HepG2 (cell line): Measurements from ENCODE around the gene FANCM.

ENCODE experiments used
- CEBPB ChIP-seq: IDR thresholded peaks from 2 replicates; pipeline ENCODE4 v1.6.1; 2011; ENCODE audit warnings: low read depth, low read length, improper control_type of control experiment, borderline replicate concordance
- FOXK1 ChIP-seq: sonication (generic); formaldehyde crosslinking; IDR thresholded peaks from 2 replicates; pipeline ENCODE4 v1.4.0; 2020; ENCODE audit warnings: low read depth, missing genetic modification reagents, borderline replicate concordance
- KAT7 ChIP-seq: IDR thresholded peaks from 2 replicates; pipeline ENCODE4 v1.6.1; 2018; ENCODE audit warnings: borderline replicate concordance, missing compliant biosample characterization
- POLR2A ChIP-seq, 2 experiments: IDR thresholded peaks; 2 replicates each; pipeline ENCODE4 v1.6.1; 2011; ENCODE audit warnings: low read depth in 2 of 2, low read length in 2 of 2, mild to moderate bottlenecking in 1 of 2, moderate library complexity in 1 of 2; ENCODE audit not compliant: insufficient read depth in 1 of 2
- ZNF138 ChIP-seq: sonication (generic); formaldehyde crosslinking; IDR thresholded peaks from 2 replicates; pipeline ENCODE4 v1.5.0; 2020; ENCODE audit warnings: mild to moderate bottlenecking, low read depth, missing genetic modification reagents
- ZNF24 ChIP-seq: fragments of 450-650 bp; IDR thresholded peaks from 2 replicates; pipeline ENCODE4 v1.6.1; 2017; ENCODE audit warnings: antibody characterized with exemption, mild to moderate bottlenecking
- ZNF510 ChIP-seq: sonication (generic); formaldehyde crosslinking; IDR thresholded peaks from 2 replicates; pipeline ENCODE4 v1.4.0; 2020; ENCODE audit warnings: low read depth, mild to moderate bottlenecking, missing genetic modification reagents
- ZNF790 ChIP-seq: sonication (generic); formaldehyde crosslinking; IDR thresholded peaks from 2 replicates; pipeline ENCODE4 v1.8.0; 2022; ENCODE audit warnings: missing genetic modification reagents, mild to moderate bottlenecking, borderline replicate concordance
- TF ChIP-seq, protein P1 (sequence below): sonication (generic); formaldehyde crosslinking; IDR thresholded peaks from 2 replicates; pipeline ENCODE4 v1.5.0; 2020; ENCODE audit warnings: mild to moderate bottlenecking, missing genetic modification reagents, moderate library complexity

DNA sequence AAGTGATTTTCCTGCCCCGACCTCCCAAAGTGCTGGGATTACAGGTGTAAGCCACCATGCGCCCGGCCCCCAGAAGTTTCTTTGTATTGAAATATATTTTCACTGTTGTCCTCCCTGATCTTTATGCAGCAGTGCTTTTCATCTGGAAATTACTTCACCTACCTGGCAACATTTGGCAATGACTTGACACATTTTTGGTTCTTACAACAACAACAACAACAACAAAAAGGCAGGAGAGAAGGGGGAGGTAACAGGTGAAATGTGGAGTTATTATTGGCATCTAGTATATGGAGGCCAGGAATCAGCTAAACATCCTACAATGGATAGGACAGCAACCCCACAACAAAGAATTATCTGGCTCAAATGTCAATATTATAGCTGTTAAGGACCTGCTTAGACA lies 13.9 kb downstream of the FANCM start:
- no peak for TF ChIP-seq CEBPB
- TF ChIP-seq FOXK1 (CRISPR knock-in tag), result no peak
- no peak for TF ChIP-seq ZNF510
- no peak for TF ChIP-seq ZNF24
- no peak for TF ChIP-seq POLR2A (IDR thresholded peaks at IDR 0.05; ENCODE audit: insufficient read depth in 1 of 2, low read depth in 2 of 2, low read length in 2 of 2)
- TF ChIP-seq ZNF790 (CRISPR knock-in tag), result no peak
- TF ChIP-seq, protein P1, sequence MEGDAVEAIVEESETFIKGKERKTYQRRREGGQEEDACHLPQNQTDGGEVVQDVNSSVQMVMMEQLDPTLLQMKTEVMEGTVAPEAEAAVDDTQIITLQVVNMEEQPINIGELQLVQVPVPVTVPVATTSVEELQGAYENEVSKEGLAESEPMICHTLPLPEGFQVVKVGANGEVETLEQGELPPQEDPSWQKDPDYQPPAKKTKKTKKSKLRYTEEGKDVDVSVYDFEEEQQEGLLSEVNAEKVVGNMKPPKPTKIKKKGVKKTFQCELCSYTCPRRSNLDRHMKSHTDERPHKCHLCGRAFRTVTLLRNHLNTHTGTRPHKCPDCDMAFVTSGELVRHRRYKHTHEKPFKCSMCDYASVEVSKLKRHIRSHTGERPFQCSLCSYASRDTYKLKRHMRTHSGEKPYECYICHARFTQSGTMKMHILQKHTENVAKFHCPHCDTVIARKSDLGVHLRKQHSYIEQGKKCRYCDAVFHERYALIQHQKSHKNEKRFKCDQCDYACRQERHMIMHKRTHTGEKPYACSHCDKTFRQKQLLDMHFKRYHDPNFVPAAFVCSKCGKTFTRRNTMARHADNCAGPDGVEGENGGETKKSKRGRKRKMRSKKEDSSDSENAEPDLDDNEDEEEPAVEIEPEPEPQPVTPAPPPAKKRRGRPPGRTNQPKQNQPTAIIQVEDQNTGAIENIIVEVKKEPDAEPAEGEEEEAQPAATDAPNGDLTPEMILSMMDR (CRISPR knock-in tag), result no peak
- TF ChIP-seq ZNF138 (CRISPR knock-in tag), result no peak
- no peak for TF ChIP-seq KAT7 (CRISPR knock-in tag)
